ENCODE results near the gene NAA10.

Gene NAA10

GRCh38 chrX:153921070-153921469 is 13.8 kb downstream of the NAA10 start:
- no peak for DNase-seq (ENCODE audit: low read depth)
- no peak for TF ChIP-seq CTCF (conservative IDR thresholded peaks at IDR 0.05; ENCODE audit: control insufficient read depth, insufficient read depth, low read depth, low read length)
- no peak overlapping the region for H3K4me3 ChIP-seq (ENCODE audit: control insufficient read depth, low read depth, low read length)

GRCh38 chrX:153920546-153920945 is 14.3 kb downstream of the NAA10 start:
- H3K4me3 ChIP-seq (ENCODE audit: control insufficient read depth, low read depth, low read length) = no peak overlapping the region
- TF ChIP-seq CTCF (conservative IDR thresholded peaks at IDR 0.05; ENCODE audit: control insufficient read depth, insufficient read depth, low read depth, low read length) = no peak
- DNase-seq (ENCODE audit: low read depth) = no peak

GRCh38 chrX:153919281-153919680 is 15.6 kb downstream of the NAA10 start:
- TF ChIP-seq CTCF (conservative IDR thresholded peaks at IDR 0.05; ENCODE audit: control insufficient read depth, insufficient read depth, low read depth, low read length) = no peak
- H3K4me3 ChIP-seq (ENCODE audit: control insufficient read depth, low read depth, low read length) = no peak overlapping the region
- no peak for DNase-seq (ENCODE audit: low read depth)

GRCh38 chrX:153917869-153918268 is 17.0 kb downstream of the NAA10 start:
- DNase-seq (ENCODE audit: low read depth) = no peak
- H3K4me3 ChIP-seq (ENCODE audit: control insufficient read depth, low read depth, low read length) = no peak overlapping the region
- no peak for TF ChIP-seq CTCF (conservative IDR thresholded peaks at IDR 0.05; ENCODE audit: control insufficient read depth, insufficient read depth, low read depth, low read length)

GRCh38 chrX:153913701-153914100 is 21.1 kb downstream of the NAA10 start:
- no peak for DNase-seq (ENCODE audit: low read depth)
- H3K4me3 ChIP-seq (ENCODE audit: control insufficient read depth, low read depth, low read length) = no peak overlapping the region
- TF ChIP-seq CTCF (conservative IDR thresholded peaks at IDR 0.05; ENCODE audit: control insufficient read depth, insufficient read depth, low read depth, low read length) = no peak

GRCh38 chrX:153913211-153913610 is 21.6 kb downstream of the NAA10 start:
- TF ChIP-seq CTCF (conservative IDR thresholded peaks at IDR 0.05; ENCODE audit: control insufficient read depth, insufficient read depth, low read depth, low read length) = no peak
- no peak for DNase-seq (ENCODE audit: low read depth)
- no peak overlapping the region for H3K4me3 ChIP-seq (ENCODE audit: control insufficient read depth, low read depth, low read length)

GRCh38 chrX:153911798-153912197 is 23.0 kb downstream of the NAA10 start:
- no peak for TF ChIP-seq CTCF (conservative IDR thresholded peaks at IDR 0.05; ENCODE audit: control insufficient read depth, insufficient read depth, low read depth, low read length)
- H3K4me3 ChIP-seq (ENCODE audit: control insufficient read depth, low read depth, low read length) = no peak overlapping the region
- DNase-seq (ENCODE audit: low read depth) = no peak
